Breast epithelium (tissue), 3 donors: Measurements from ENCODE around the gene DNASE2.

ENCODE experiments used
- POLR2A ChIP-seq: fragments of 450-650 bp; IDR thresholded peaks from one replicate; pipeline ENCODE4 v1.6.1; 2016; ENCODE audit warnings: antibody characterized with exemption, mild to moderate bottlenecking, moderate library complexity
- POLR2AphosphoS5 ChIP-seq, 3 donors: sonication (generic); formaldehyde crosslinking; IDR thresholded peaks; one replicate each; pipeline ENCODE4 v1.6.1; 2017; ENCODE audit warnings: antibody characterized with exemption in 3 of 3
- TF ChIP-seq, protein P1 (sequence below), 3 donors: fragments of 450-650 bp; IDR thresholded peaks; one replicate each; pipeline ENCODE4 v1.5.1; 2016 to 2017; ENCODE audit warnings: antibody characterized with exemption in 3 of 3, mild to moderate bottlenecking in 3 of 3, moderate library complexity in 3 of 3

DNA sequence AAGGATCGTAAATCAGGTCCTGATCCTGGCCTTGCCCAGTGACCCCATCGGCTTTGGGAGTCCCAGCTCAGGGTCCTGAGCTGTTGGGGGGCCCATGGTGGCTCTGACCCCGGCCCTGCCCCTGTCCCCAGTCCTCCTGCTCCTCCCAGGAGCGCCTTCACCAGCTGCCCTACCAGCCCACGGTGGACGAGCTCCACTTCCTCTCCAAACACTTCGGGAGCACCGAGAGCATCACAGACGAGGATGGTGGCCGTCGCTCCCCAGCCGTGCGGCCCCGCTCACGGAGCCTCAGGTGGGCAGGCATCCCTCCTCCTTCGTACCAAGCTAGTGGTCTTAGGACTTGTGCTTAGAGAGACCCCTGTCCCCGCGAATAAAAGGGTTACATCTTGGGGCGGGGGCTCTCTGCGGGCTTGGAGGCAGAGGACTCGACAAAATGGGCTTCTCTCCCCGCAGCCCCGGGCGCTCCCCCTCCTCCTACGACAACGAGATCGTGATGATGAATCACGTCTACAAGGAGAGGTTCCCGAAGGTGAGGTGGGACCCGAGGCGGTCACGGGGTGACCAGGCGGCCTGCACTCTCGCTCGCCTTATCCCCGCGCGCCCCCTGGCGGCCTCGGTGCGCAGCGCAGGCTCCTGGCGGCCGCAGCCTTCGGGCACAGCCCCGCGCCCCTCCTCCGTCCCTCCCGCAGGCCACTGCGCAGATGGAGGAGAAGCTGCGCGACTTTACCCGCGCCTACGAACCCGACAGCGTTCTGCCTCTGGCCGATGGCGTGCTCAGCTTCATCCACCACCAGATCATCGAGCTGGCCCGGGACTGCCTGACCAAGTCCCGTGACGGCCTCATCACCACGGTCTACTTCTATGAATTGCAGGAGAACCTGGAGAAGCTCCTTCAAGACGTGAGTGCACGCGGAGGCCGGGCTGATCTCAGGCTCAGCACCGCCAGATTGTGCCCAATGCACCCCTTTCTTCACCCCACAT lies 33.8 kb downstream of the DNASE2 start:
- TF ChIP-seq, protein P1, sequence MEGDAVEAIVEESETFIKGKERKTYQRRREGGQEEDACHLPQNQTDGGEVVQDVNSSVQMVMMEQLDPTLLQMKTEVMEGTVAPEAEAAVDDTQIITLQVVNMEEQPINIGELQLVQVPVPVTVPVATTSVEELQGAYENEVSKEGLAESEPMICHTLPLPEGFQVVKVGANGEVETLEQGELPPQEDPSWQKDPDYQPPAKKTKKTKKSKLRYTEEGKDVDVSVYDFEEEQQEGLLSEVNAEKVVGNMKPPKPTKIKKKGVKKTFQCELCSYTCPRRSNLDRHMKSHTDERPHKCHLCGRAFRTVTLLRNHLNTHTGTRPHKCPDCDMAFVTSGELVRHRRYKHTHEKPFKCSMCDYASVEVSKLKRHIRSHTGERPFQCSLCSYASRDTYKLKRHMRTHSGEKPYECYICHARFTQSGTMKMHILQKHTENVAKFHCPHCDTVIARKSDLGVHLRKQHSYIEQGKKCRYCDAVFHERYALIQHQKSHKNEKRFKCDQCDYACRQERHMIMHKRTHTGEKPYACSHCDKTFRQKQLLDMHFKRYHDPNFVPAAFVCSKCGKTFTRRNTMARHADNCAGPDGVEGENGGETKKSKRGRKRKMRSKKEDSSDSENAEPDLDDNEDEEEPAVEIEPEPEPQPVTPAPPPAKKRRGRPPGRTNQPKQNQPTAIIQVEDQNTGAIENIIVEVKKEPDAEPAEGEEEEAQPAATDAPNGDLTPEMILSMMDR (IDR thresholded peaks at IDR 0.05), result peak; percentile 96 to 99 (median 98)
- TF ChIP-seq POLR2AphosphoS5 (IDR thresholded peaks at IDR 0.05) (peak in 2 of 3 donors; percentile 57 to 64), POLR2A (no peak)
